ENCODE measurements around the gene GRIK2. TPM values are rescaled to one million over a fixed set of nuclear protein-coding genes. Genes with fewer than 3 reads are reported as not detected.

GRIK2 gene
- polyA plus RNA-seq, 1 of the 3 experiments (the other 2 are of a cell fraction), result 0.30 TPM

GRCh38 chr6:102118034-102118433 is 724.5 kb downstream of the GRIK2 start:
- no peak overlapping the region for H3K9ac ChIP-seq
- no peak for DNase-seq
- no peaks in the 10 kb centered on the region for H3K9me3 ChIP-seq
- no peaks in the 10 kb centered on the region for H3K4me1 ChIP-seq (ENCODE audit: control insufficient read depth in 1 of 2, insufficient read depth in 2 of 2, low read depth in 1 of 2, low read length in 1 of 2)
- H3K36me3 ChIP-seq (replicated peaks in 1 of 2; ENCODE audit: control insufficient read depth in 1 of 2, insufficient read depth in 2 of 2, low read length in 1 of 2), result no peaks in the 10 kb centered on the region
- H3K79me2 ChIP-seq (ENCODE audit: insufficient read depth), result no peaks in the 10 kb centered on the region
- WGBS (ENCODE audit: low lambda C conversion rate), result 40% methylated on average over 1 of the region's 1 CpG
- H3K4me3 ChIP-seq (ENCODE audit: low read depth in 2 of 2, low read length in 1 of 2), result no peak overlapping the region
- TF ChIP-seq ZBTB33 (IDR thresholded peaks at IDR 0.05; ENCODE audit: borderline replicate concordance, low read depth) (no peak), RAD21 (IDR thresholded peaks at IDR 0.05; ENCODE audit: low read length) (no peak), IRF3 (IDR thresholded peaks at IDR 0.05; ENCODE audit: low read depth, low read length) (no peak), CTCF (IDR thresholded peaks at IDR 0.05) (no peak), MEF2A (IDR thresholded peaks at IDR 0.05; ENCODE audit: borderline replicate concordance, low read depth) (no peak), CHD2 (IDR thresholded peaks at IDR 0.05; ENCODE audit: low read length, partially characterized antibody) (no peak), MXI1 (IDR thresholded peaks at IDR 0.05; ENCODE audit: low read depth, low read length) (no peak), RFX5 (IDR thresholded peaks at IDR 0.05; ENCODE audit: low read length) (no peak)
- TF ChIP-seq, protein P1, sequence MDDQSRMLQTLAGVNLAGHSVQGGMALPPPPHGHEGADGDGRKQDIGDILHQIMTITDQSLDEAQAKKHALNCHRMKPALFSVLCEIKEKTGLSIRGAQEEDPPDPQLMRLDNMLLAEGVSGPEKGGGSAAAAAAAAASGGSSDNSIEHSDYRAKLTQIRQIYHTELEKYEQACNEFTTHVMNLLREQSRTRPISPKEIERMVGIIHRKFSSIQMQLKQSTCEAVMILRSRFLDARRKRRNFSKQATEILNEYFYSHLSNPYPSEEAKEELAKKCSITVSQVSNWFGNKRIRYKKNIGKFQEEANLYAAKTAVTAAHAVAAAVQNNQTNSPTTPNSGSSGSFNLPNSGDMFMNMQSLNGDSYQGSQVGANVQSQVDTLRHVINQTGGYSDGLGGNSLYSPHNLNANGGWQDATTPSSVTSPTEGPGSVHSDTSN (IDR thresholded peaks at IDR 0.05), result no peak
- TF ChIP-seq, protein P2, sequence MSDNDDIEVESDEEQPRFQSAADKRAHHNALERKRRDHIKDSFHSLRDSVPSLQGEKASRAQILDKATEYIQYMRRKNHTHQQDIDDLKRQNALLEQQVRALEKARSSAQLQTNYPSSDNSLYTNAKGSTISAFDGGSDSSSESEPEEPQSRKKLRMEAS (IDR thresholded peaks at IDR 0.05; ENCODE audit: low read depth), result no peak
- TF ChIP-seq, protein P3, sequence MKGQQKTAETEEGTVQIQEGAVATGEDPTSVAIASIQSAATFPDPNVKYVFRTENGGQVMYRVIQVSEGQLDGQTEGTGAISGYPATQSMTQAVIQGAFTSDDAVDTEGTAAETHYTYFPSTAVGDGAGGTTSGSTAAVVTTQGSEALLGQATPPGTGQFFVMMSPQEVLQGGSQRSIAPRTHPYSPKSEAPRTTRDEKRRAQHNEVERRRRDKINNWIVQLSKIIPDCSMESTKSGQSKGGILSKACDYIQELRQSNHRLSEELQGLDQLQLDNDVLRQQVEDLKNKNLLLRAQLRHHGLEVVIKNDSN (IDR thresholded peaks at IDR 0.05; ENCODE audit: borderline replicate concordance, low read depth), result no peak
- TF ChIP-seq, protein P4, sequence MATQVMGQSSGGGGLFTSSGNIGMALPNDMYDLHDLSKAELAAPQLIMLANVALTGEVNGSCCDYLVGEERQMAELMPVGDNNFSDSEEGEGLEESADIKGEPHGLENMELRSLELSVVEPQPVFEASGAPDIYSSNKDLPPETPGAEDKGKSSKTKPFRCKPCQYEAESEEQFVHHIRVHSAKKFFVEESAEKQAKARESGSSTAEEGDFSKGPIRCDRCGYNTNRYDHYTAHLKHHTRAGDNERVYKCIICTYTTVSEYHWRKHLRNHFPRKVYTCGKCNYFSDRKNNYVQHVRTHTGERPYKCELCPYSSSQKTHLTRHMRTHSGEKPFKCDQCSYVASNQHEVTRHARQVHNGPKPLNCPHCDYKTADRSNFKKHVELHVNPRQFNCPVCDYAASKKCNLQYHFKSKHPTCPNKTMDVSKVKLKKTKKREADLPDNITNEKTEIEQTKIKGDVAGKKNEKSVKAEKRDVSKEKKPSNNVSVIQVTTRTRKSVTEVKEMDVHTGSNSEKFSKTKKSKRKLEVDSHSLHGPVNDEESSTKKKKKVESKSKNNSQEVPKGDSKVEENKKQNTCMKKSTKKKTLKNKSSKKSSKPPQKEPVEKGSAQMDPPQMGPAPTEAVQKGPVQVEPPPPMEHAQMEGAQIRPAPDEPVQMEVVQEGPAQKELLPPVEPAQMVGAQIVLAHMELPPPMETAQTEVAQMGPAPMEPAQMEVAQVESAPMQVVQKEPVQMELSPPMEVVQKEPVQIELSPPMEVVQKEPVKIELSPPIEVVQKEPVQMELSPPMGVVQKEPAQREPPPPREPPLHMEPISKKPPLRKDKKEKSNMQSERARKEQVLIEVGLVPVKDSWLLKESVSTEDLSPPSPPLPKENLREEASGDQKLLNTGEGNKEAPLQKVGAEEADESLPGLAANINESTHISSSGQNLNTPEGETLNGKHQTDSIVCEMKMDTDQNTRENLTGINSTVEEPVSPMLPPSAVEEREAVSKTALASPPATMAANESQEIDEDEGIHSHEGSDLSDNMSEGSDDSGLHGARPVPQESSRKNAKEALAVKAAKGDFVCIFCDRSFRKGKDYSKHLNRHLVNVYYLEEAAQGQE (IDR thresholded peaks at IDR 0.05; ENCODE audit: low read depth, low read length), result no peak
- no peaks in the 10 kb centered on the region for H3K9me2 ChIP-seq
- no peak overlapping the region for H3K4me2 ChIP-seq
- H3K27ac ChIP-seq (ENCODE audit: low read depth in 2 of 2, low read length in 1 of 2), result no peak overlapping the region
- POLR2A ChIA-PET, result no interaction called here
- no peaks in the 10 kb centered on the region for H4K20me1 ChIP-seq (ENCODE audit: insufficient read depth)
- no peaks in the 10 kb centered on the region for H3F3A ChIP-seq (replicated peaks; ENCODE audit: insufficient read depth)
- CTCF ChIA-PET, result no interaction called here
- H3K27me3 ChIP-seq (ENCODE audit: insufficient read depth), result no peaks in the 10 kb centered on the region
- no peak overlapping the region for H2AFZ ChIP-seq (ENCODE audit: low read depth)
